PC-3 (cell line): ENCODE results near the gene KCNK4. TPM values are rescaled to one million over a fixed set of nuclear protein-coding genes. Genes with fewer than 3 reads are reported as not detected.

Experiments
- ATAC-seq: fragments of 200-7000 bp; cut with Tn5 transposase; 2 replicates; pipeline ENCODE4 v1.9.1; 2020; ENCODE audit warnings: mild to moderate bottlenecking, moderate library complexity
- BruUV-seq: library from RNA; stranded (reverse); fragments of 400-500 nt; replicated peaks from 2 replicates; lab custom pipeline; 2021; lab: Mats Ljungman, UMichigan
- CTCF ChIA-PET: fragments of 300-600 bp; sonication (Branson Sonifier 250); formaldehyde crosslinking; loops from one replicate; lab custom pipeline; 2022; ENCODE audit warnings: antibody characterized with exemption; lab: Charles Lee
- POLR2A ChIA-PET: fragments of 300-600 bp; sonication (Branson Sonifier 250); formaldehyde crosslinking; loops from one replicate; lab custom pipeline; 2022; ENCODE audit warnings: antibody characterized with exemption; ENCODE audit not compliant: unreplicated experiment; lab: Charles Lee
- DNase-seq: peaks from one replicate; pipeline ENCODE4 v3.0.0-alpha.2; 2015
- H2AFZ ChIP-seq: fragments of 300-600 bp; sonication (generic); 2 replicates; pipeline ENCODE4 v1.6.0; 2016; ENCODE audit warnings: antibody characterized with exemption, low read length
- H3F3A ChIP-seq: fragments of 300-600 bp; sonication (generic); one replicate; pipeline ENCODE4 v1.6.0; 2017; ENCODE audit warnings: antibody characterized with exemption, low read length, control low read depth, mild to moderate bottlenecking; ENCODE audit not compliant: unreplicated experiment
- H3K27ac ChIP-seq: fragments of 300-600 bp; sonication (generic); 2 replicates; pipeline ENCODE4 v1.5.1; 2016; ENCODE audit warnings: mild to moderate bottlenecking, low read length
- H3K27me3 ChIP-seq: fragments of 300-600 bp; sonication (generic); 2 replicates; pipeline ENCODE4 v1.6.1; 2016; ENCODE audit warnings: low read length, mixed read lengths
- H3K36me3 ChIP-seq: fragments of 300-600 bp; sonication (generic); 2 replicates; pipeline ENCODE4 v1.6.1; 2016; ENCODE audit warnings: low read depth, mixed run types, low read length, mixed read lengths
- H3K4me1 ChIP-seq: fragments of 300-600 bp; sonication (generic); 2 replicates; pipeline ENCODE4 v1.5.1; 2016; ENCODE audit warnings: low read length; ENCODE audit not compliant: insufficient read depth
- H3K4me2 ChIP-seq: fragments of 300-600 bp; sonication (generic); 2 replicates; pipeline ENCODE4 v1.6.0; 2016; ENCODE audit warnings: low read length
- H3K4me3 ChIP-seq: fragments of 300-600 bp; sonication (generic); 2 replicates; pipeline ENCODE4 v1.5.1; 2016; ENCODE audit warnings: mild to moderate bottlenecking, low read length, mixed read lengths
- H3K79me2 ChIP-seq: fragments of 300-600 bp; sonication (generic); 2 replicates; pipeline ENCODE4 v1.6.1; 2017; ENCODE audit warnings: low read length, mixed read lengths
- H3K9ac ChIP-seq: fragments of 300-600 bp; sonication (generic); 2 replicates; pipeline ENCODE4 v1.6.0; 2016; ENCODE audit warnings: mild to moderate bottlenecking, low read length
- H3K9me2 ChIP-seq: fragments of 300-600 bp; sonication (generic); replicated peaks from 2 replicates; pipeline ENCODE4 v1.6.1; 2016; ENCODE audit warnings: mixed run types, low read length, mixed read lengths
- H3K9me3 ChIP-seq: fragments of 300-600 bp; sonication (generic); 2 replicates; pipeline ENCODE4 v1.6.1; 2016; ENCODE audit warnings: low read length, mixed read lengths
- H4K20me1 ChIP-seq: fragments of 300-600 bp; sonication (generic); 2 replicates; pipeline ENCODE4 v1.6.1; 2016; ENCODE audit warnings: low read length, mixed read lengths
- EZH2 ChIP-seq: fragments of 300-600 bp; sonication (generic); IDR thresholded peaks from one replicate; pipeline ENCODE4 v1.6.1; 2017; ENCODE audit warnings: antibody characterized with exemption, mild to moderate bottlenecking, low read length; ENCODE audit not compliant: unreplicated experiment
- EZH2phosphoT487 ChIP-seq: fragments of 300-600 bp; sonication (generic); IDR thresholded peaks from 2 replicates; pipeline ENCODE4 v1.6.1; 2018; ENCODE audit warnings: mild to moderate bottlenecking, antibody characterized with exemption, low read length, borderline replicate concordance
- intact Hi-C: fragments of 100-400 bp; cut with micrococcal nuclease; formaldehyde crosslinking; loops from 2 replicates; pipeline ENCODE4 v1.9.0; 2023
- total RNA-seq: library from RNA; depleted of rRNA; stranded (reverse); fragments of >200 nt; gene quantifications from 2 replicates; pipeline ENCODE4 v1.2.3, GENCODE V29; 2014
- TF ChIP-seq, protein P1 (sequence below): fragments of 300-600 bp; sonication (generic); conservative IDR thresholded peaks from 2 replicates; pipeline ENCODE4 v1.5.1; 2017; ENCODE audit warnings: antibody characterized with exemption, low read depth, mild to moderate bottlenecking, low read length

Gene KCNK4
- total RNA-seq, 1 experiment from 2014 or later: 1.2 TPM

DNA sequence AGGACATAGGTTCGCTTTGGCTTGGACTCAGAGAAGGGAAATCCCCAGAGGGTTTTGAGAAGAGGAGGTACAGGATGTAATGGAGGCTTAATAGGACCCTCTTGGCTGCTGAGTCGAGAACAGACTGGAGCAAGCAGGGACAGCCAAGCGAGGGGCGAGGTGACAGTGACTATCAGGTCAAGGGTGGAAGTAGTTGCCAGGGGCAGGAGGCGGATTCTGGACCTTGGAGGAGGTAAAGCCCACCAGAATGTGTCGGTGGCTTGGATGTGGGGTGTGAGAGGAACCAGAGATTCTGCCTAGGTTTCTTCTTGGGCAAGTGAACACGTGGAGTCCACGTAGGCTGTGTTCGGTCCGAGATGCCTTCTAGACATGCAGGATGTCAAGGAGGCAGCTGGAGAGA, 21.8 kb downstream of the KCNK4 start:
- intact Hi-C loops: no loop called here
- H3K4me3 ChIP-seq: no peak overlapping the region
- no peak for TF ChIP-seq EZH2phosphoT487
- TF ChIP-seq, protein P1, sequence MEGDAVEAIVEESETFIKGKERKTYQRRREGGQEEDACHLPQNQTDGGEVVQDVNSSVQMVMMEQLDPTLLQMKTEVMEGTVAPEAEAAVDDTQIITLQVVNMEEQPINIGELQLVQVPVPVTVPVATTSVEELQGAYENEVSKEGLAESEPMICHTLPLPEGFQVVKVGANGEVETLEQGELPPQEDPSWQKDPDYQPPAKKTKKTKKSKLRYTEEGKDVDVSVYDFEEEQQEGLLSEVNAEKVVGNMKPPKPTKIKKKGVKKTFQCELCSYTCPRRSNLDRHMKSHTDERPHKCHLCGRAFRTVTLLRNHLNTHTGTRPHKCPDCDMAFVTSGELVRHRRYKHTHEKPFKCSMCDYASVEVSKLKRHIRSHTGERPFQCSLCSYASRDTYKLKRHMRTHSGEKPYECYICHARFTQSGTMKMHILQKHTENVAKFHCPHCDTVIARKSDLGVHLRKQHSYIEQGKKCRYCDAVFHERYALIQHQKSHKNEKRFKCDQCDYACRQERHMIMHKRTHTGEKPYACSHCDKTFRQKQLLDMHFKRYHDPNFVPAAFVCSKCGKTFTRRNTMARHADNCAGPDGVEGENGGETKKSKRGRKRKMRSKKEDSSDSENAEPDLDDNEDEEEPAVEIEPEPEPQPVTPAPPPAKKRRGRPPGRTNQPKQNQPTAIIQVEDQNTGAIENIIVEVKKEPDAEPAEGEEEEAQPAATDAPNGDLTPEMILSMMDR: no peak
- TF ChIP-seq EZH2: no peak
- no peaks in the 10 kb centered on the region for H3K9me2 ChIP-seq
- no peak overlapping the region for H3K27ac ChIP-seq
- no peaks in the 10 kb centered on the region for H3K9me3 ChIP-seq
- peaks cover 11% of the 10 kb centered on the region for H3K36me3 ChIP-seq
- ATAC-seq (no peak), DNase-seq (no peak)
- peaks cover 43% of the 10 kb centered on the region for H3K79me2 ChIP-seq
- H2AFZ ChIP-seq: no peak overlapping the region
- H3K27me3 ChIP-seq: no peaks in the 10 kb centered on the region
- no peak overlapping the region for H3K4me2 ChIP-seq
- ChIA-PET CTCF (no interaction called here), POLR2A (no interaction called here)
- no TSS peak for BruUV-seq
- H3K4me1 ChIP-seq: peaks cover 5% of the 10 kb centered on the region
- peaks cover 7% of the 10 kb centered on the region for H3F3A ChIP-seq
- no peak overlapping the region for H3K9ac ChIP-seq
- no peaks in the 10 kb centered on the region for H4K20me1 ChIP-seq

GRCh38 chr11:64313491-64314145, 22.5 kb downstream of the KCNK4 start:
- H3K36me3 ChIP-seq: peaks cover 11% of the 10 kb centered on the region
- no peaks in the 10 kb centered on the region for H4K20me1 ChIP-seq
- no peaks in the 10 kb centered on the region for H3K27me3 ChIP-seq
- no peak overlapping the region for H3K9ac ChIP-seq
- DNase-seq: no peak
- TF ChIP-seq EZH2phosphoT487: no peak
- no peak for TF ChIP-seq EZH2
- TF ChIP-seq, protein P1: no peak
- ChIA-PET POLR2A (no interaction called here), CTCF (no interaction called here)
- H3F3A ChIP-seq: peaks cover 7% of the 10 kb centered on the region
- ATAC-seq: no peak
- peaks cover 46% of the 10 kb centered on the region for H3K79me2 ChIP-seq
- no peak overlapping the region for H3K27ac ChIP-seq
- no TSS peak for BruUV-seq
- H3K4me2 ChIP-seq: no peak overlapping the region
- H3K4me1 ChIP-seq: peaks cover 5% of the 10 kb centered on the region
- intact Hi-C loops: no loop called here
- H3K4me3 ChIP-seq: no peak overlapping the region
- no peaks in the 10 kb centered on the region for H3K9me3 ChIP-seq
- H2AFZ ChIP-seq: no peak overlapping the region
- no peaks in the 10 kb centered on the region for H3K9me2 ChIP-seq

DNA sequence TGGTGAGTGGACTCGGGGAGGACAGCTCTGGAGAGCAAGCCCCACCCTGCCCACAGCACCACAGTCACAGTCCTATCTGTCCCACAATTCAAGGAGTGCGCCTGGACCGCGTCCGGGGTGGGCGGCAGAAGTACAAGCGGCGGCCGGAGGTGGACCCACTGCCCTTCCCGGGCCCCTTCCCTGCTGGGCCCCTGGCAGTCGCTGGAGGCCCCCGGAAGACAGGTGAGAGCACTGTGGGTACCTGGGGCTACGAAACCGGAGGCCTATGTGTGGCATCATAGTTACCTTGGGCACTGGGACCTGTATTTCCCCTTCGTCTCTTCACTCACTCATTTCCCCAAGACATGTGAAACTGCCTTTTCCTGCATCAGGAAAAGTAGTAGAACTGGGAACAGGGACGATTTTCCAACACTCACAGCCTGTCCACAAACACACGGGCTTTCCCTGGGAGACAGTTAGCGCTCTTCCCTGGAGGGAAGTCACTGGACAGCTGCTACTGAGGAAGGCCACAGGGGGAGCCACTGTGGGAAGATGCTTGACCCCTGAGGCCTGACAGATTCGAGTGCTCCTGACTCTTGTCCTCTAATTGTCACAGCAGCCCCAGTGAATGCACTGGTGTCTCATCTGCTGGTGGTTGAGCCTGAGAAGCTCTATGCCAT, 23.2 kb downstream of the KCNK4 start:
- Histone ChIP-seq H3K27ac (no peak overlapping the region), H3K9me2 (no peaks in the 10 kb centered on the region), H4K20me1 (no peaks in the 10 kb centered on the region), H3K27me3 (no peaks in the 10 kb centered on the region), H2AFZ (no peak overlapping the region), H3K9ac (no peak overlapping the region), H3K4me3 (no peak overlapping the region), H3K4me2 (no peak overlapping the region), H3K9me3 (no peaks in the 10 kb centered on the region), H3K36me3 (peaks cover 11% of the 10 kb centered on the region), H3F3A (peaks cover 7% of the 10 kb centered on the region), H3K4me1 (peaks cover 10% of the 10 kb centered on the region), H3K79me2 (peaks cover 51% of the 10 kb centered on the region)
- BruUV-seq: no TSS peak
- no peak for ATAC-seq
- intact Hi-C loops: no loop called here
- no peak for DNase-seq
- CTCF ChIA-PET: interaction anchor here (1.0 kb wide), 1 partner anchor 41 kb away, joined by 3 read pairs; no protein-coding TSS in a partner anchor
- no peak for TF ChIP-seq EZH2phosphoT487
- no peak for TF ChIP-seq EZH2
- TF ChIP-seq, protein P1: peak; percentile 51; the same call in 1 of the 2 replicates
- POLR2A ChIA-PET: no interaction called here
